DMS79 (cell line): ENCODE results near the gene CCDC141.

ENCODE experiments used
- DNase-seq: peaks from one replicate; lab custom pipeline; 2025; lab: John Stamatoyannopoulos, UW

Gene CCDC141

GRCh38 chr2:178865999-178866398 lies 183.9 kb downstream of the CCDC141 start:
- no peak for DNase-seq

- no peak for DNase-seq
Observed at GRCh38 chr2:178865146-178865936, 184.6 kb downstream of the CCDC141 start.

GRCh38 chr2:178863856-178864620 lies 185.9 kb downstream of the CCDC141 start:
- DNase-seq: no peak

- DNase-seq: no peak
Observed at GRCh38 chr2:178863130-178863855, 186.6 kb downstream of the CCDC141 start.

GRCh38 chr2:178860551-178860950 lies 189.4 kb downstream of the CCDC141 start:
- DNase-seq: no peak

GRCh38 chr2:178859730-178860129 lies 190.2 kb downstream of the CCDC141 start:
- DNase-seq: no peak

GRCh38 chr2:178858896-178859625 lies 190.9 kb downstream of the CCDC141 start:
- no peak for DNase-seq

GRCh38 chr2:178855151-178855550 lies 194.8 kb downstream of the CCDC141 start:
- no peak for DNase-seq

- DNase-seq: no peak
Observed at GRCh38 chr2:178848335-178848734, 201.6 kb downstream of the CCDC141 start.

- DNase-seq: no peak
Observed at GRCh38 chr2:178846458-178846802, 203.5 kb downstream of the CCDC141 start.

- DNase-seq: no peak
Observed at GRCh38 chr2:178845566-178846457, 204.1 kb downstream of the CCDC141 start.

- DNase-seq: no peak
Observed at GRCh38 chr2:178844701-178845100, 205.2 kb downstream of the CCDC141 start.

- no peak for DNase-seq
Observed at GRCh38 chr2:178844269-178844668, 205.7 kb downstream of the CCDC141 start.

- no peak for DNase-seq
Observed at GRCh38 chr2:178843697-178844096, 206.2 kb downstream of the CCDC141 start.

GRCh38 chr2:178836807-178837206 lies 213.1 kb downstream of the CCDC141 start:
- no peak for DNase-seq

GRCh38 chr2:178834086-178834485 lies 215.9 kb downstream of the CCDC141 start:
- no peak for DNase-seq

GRCh38 chr2:178833382-178833781 lies 216.6 kb downstream of the CCDC141 start:
- no peak for DNase-seq

- DNase-seq: no peak
Observed at GRCh38 chr2:178830451-178830850, 219.5 kb downstream of the CCDC141 start.

- DNase-seq: no peak
Observed at GRCh38 chr2:178829981-178830380, 220.0 kb downstream of the CCDC141 start.

- DNase-seq: no peak
Observed at GRCh38 chr2:178829299-178829960, 220.5 kb downstream of the CCDC141 start.
